SU-DHL-6 (cell line): ENCODE measurements around the gene L3MBTL1.

Experiments
- H2AFZ ChIP-seq: fragments of 200-600 bp; sonication (generic); 2 replicates; pipeline ENCODE4 v1.6.1; 2014; ENCODE audit warnings: low read depth, mild to moderate bottlenecking, moderate library complexity, mixed read lengths, antibody characterized with exemption, low read length; ENCODE audit not compliant: severe bottlenecking
- H3F3A ChIP-seq: fragments of 200-600 bp; shearing (Covaris generic); 2 replicates; pipeline ENCODE4 v1.6.0; 2016; ENCODE audit warnings: antibody characterized with exemption, mild to moderate bottlenecking; ENCODE audit not compliant: insufficient read depth
- H3K27ac ChIP-seq: fragments of 200-600 bp; sonication (generic); 2 replicates; pipeline ENCODE4 v1.5.1; 2016; ENCODE audit warnings: low read depth, mild to moderate bottlenecking, low read length, moderate library complexity, mixed read lengths
- H3K27me3 ChIP-seq: fragments of 200-600 bp; sonication (generic), shearing (Covaris generic); 2 replicates; pipeline ENCODE4 v1.6.0; 2014; ENCODE audit warnings: mild to moderate bottlenecking, low read length
- H3K36me3 ChIP-seq: fragments of 200-600 bp; sonication (generic); 2 replicates; pipeline ENCODE4 v1.6.1; 2014; ENCODE audit warnings: mild to moderate bottlenecking, low read length, mixed read lengths
- H3K4me2 ChIP-seq: fragments of 300-600, 200-600 bp; shearing (Covaris generic), sonication (generic); 2 replicates; pipeline ENCODE4 v1.6.0; 2014; ENCODE audit warnings: low read length, low read depth, mild to moderate bottlenecking; ENCODE audit not compliant: poor library complexity, severe bottlenecking
- H3K4me3 ChIP-seq: fragments of 200-600 bp; sonication (generic); 2 replicates; pipeline ENCODE4 v1.5.1; 2014; ENCODE audit warnings: antibody characterized with exemption, low read length, mild to moderate bottlenecking, mixed read lengths; ENCODE audit not compliant: insufficient read depth, poor library complexity, severe bottlenecking
- H3K79me2 ChIP-seq: fragments of 200-600 bp; sonication (generic); 2 replicates; pipeline ENCODE4 v1.6.1; 2014; ENCODE audit warnings: mild to moderate bottlenecking, low read length, moderate library complexity; ENCODE audit not compliant: insufficient read depth
- H3K9ac ChIP-seq: fragments of 200-600 bp; sonication (generic); 2 replicates; pipeline ENCODE4 v1.7.0; 2014; ENCODE audit warnings: mild to moderate bottlenecking, low read length
- H3K9me2 ChIP-seq: fragments of 200-600 bp; sonication (generic); replicated peaks from 2 replicates; pipeline ENCODE4 v1.6.1; 2014; ENCODE audit warnings: low read length; ENCODE audit not compliant: insufficient read depth
- H3K9me3 ChIP-seq: fragments of 200-600 bp; sonication (generic); 2 replicates; pipeline ENCODE4 v1.6.1; 2014; ENCODE audit warnings: low read length, mixed read lengths; ENCODE audit not compliant: insufficient read depth
- H4K20me1 ChIP-seq: fragments of 200-600 bp; sonication (generic); 2 replicates; pipeline ENCODE4 v1.6.1; 2014; ENCODE audit warnings: low read depth, mild to moderate bottlenecking, antibody characterized with exemption, low read length, moderate library complexity, mixed read lengths
- CTCF ChIP-seq: fragments of 200-600 bp; sonication (generic); IDR thresholded peaks from one replicate; pipeline ENCODE4 v1.5.1; 2017; ENCODE audit warnings: antibody characterized with exemption, mild to moderate bottlenecking, low read length, moderate library complexity; ENCODE audit not compliant: insufficient read depth, poor library complexity, severe bottlenecking
- EZH2phosphoT487 ChIP-seq: fragments of 200-600 bp; sonication (generic), shearing (Covaris generic); conservative IDR thresholded peaks from 2 replicates; pipeline ENCODE4 v1.6.1; 2018; ENCODE audit warnings: mild to moderate bottlenecking, antibody characterized with exemption, low read length, moderate library complexity, mixed read lengths

Gene L3MBTL1

GRCh38 chr20:43576108-43576507 lies 68.6 kb downstream of the L3MBTL1 start:
- Histone ChIP-seq H3F3A (no peaks in the 10 kb centered on the region), H3K9ac (no peak overlapping the region), H4K20me1 (no peaks in the 10 kb centered on the region), H3K27me3 (no peaks in the 10 kb centered on the region), H3K9me2 (no peaks in the 10 kb centered on the region), H3K27ac (no peak overlapping the region), H3K9me3 (no peaks in the 10 kb centered on the region), H3K36me3 (no peaks in the 10 kb centered on the region), H3K4me3 (no peak overlapping the region), H3K79me2 (no peaks in the 10 kb centered on the region), H2AFZ (no peak overlapping the region), H3K4me2 (no peak overlapping the region)
- TF ChIP-seq EZH2phosphoT487 (no peak), CTCF (no peak)

- Histone ChIP-seq H3K4me2 (no peak overlapping the region), H3K4me3 (no peak overlapping the region), H3K9me2 (no peaks in the 10 kb centered on the region), H2AFZ (no peak overlapping the region), H3F3A (no peaks in the 10 kb centered on the region), H3K27ac (no peak overlapping the region), H3K9ac (no peak overlapping the region), H3K27me3 (no peaks in the 10 kb centered on the region), H3K9me3 (no peaks in the 10 kb centered on the region), H4K20me1 (no peaks in the 10 kb centered on the region), H3K79me2 (no peaks in the 10 kb centered on the region), H3K36me3 (no peaks in the 10 kb centered on the region)
- TF ChIP-seq EZH2phosphoT487, result no peak
- no peak for TF ChIP-seq CTCF
Measured at GRCh38 chr20:43579861-43580793, 72.6 kb downstream of the L3MBTL1 start.

GRCh38 chr20:43583133-43583864 lies 75.8 kb downstream of the L3MBTL1 start:
- Histone ChIP-seq H3K9ac (no peak overlapping the region), H3K9me3 (no peaks in the 10 kb centered on the region), H4K20me1 (no peaks in the 10 kb centered on the region), H3K4me2 (no peak overlapping the region), H3K4me3 (no peak overlapping the region), H3F3A (no peaks in the 10 kb centered on the region), H3K9me2 (no peaks in the 10 kb centered on the region), H3K36me3 (no peaks in the 10 kb centered on the region), H2AFZ (no peak overlapping the region), H3K79me2 (no peaks in the 10 kb centered on the region), H3K27me3 (no peaks in the 10 kb centered on the region), H3K27ac (no peak overlapping the region)
- TF ChIP-seq EZH2phosphoT487 (no peak), CTCF (no peak)
